ENCODE results near the gene TC2N. TPM values are rescaled to one million over a fixed set of nuclear protein-coding genes. Genes with fewer than 3 reads are reported as not detected.

TC2N gene
- total and polyA plus RNA-seq, 4 donors: 0.62 to 6.4 (median 1.6) TPM

GRCh38 chr14:91796617-91797347 is 70.6 kb downstream of the TC2N start:
- no peak for DNase-seq (ENCODE audit: low spot score)
- no peak overlapping the region for H3K4me3 ChIP-seq (ENCODE audit: low read depth in 1 of 3, low read length in 3 of 3)
- TF ChIP-seq, protein P1, sequence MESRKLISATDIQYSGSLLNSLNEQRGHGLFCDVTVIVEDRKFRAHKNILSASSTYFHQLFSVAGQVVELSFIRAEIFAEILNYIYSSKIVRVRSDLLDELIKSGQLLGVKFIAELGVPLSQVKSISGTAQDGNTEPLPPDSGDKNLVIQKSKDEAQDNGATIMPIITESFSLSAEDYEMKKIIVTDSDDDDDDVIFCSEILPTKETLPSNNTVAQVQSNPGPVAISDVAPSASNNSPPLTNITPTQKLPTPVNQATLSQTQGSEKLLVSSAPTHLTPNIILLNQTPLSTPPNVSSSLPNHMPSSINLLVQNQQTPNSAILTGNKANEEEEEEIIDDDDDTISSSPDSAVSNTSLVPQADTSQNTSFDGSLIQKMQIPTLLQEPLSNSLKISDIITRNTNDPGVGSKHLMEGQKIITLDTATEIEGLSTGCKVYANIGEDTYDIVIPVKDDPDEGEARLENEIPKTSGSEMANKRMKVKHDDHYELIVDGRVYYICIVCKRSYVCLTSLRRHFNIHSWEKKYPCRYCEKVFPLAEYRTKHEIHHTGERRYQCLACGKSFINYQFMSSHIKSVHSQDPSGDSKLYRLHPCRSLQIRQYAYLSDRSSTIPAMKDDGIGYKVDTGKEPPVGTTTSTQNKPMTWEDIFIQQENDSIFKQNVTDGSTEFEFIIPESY (IDR thresholded peaks at IDR 0.05): no peak
- TF ChIP-seq JUND (IDR thresholded peaks at IDR 0.05) (no peak), GABPA (IDR thresholded peaks at IDR 0.05 in 1 of 2, conservative IDR thresholded peaks at IDR 0.05 in 1 of 2) (no peak), FOXA1 (IDR thresholded peaks at IDR 0.05) (no peak), HNF4A (conservative IDR thresholded peaks at IDR 0.05) (no peak), YY1 (IDR thresholded peaks at IDR 0.05) (no peak), HNF4G (IDR thresholded peaks at IDR 0.05) (no peak), EGR1 (IDR thresholded peaks at IDR 0.05; ENCODE audit: low read depth in 2 of 2) (no peak), NR2F2 (IDR thresholded peaks at IDR 0.05) (no peak), FOXA2 (IDR thresholded peaks at IDR 0.05) (no peak), REST (IDR thresholded peaks at IDR 0.05) (no peak), TAF1 (conservative IDR thresholded peaks at IDR 0.05) (no peak), SP1 (IDR thresholded peaks at IDR 0.05) (no peak), RXRA (IDR thresholded peaks at IDR 0.05) (no peak), RAD21 (IDR thresholded peaks at IDR 0.05) (no peak)
- TF ChIP-seq, protein P2, sequence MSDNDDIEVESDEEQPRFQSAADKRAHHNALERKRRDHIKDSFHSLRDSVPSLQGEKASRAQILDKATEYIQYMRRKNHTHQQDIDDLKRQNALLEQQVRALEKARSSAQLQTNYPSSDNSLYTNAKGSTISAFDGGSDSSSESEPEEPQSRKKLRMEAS (IDR thresholded peaks at IDR 0.05): no peak
- TF ChIP-seq, protein P3, sequence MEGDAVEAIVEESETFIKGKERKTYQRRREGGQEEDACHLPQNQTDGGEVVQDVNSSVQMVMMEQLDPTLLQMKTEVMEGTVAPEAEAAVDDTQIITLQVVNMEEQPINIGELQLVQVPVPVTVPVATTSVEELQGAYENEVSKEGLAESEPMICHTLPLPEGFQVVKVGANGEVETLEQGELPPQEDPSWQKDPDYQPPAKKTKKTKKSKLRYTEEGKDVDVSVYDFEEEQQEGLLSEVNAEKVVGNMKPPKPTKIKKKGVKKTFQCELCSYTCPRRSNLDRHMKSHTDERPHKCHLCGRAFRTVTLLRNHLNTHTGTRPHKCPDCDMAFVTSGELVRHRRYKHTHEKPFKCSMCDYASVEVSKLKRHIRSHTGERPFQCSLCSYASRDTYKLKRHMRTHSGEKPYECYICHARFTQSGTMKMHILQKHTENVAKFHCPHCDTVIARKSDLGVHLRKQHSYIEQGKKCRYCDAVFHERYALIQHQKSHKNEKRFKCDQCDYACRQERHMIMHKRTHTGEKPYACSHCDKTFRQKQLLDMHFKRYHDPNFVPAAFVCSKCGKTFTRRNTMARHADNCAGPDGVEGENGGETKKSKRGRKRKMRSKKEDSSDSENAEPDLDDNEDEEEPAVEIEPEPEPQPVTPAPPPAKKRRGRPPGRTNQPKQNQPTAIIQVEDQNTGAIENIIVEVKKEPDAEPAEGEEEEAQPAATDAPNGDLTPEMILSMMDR (IDR thresholded peaks at IDR 0.05; ENCODE audit: low read depth, low read length, missing input control): no peak
- TF ChIP-seq, protein P4, sequence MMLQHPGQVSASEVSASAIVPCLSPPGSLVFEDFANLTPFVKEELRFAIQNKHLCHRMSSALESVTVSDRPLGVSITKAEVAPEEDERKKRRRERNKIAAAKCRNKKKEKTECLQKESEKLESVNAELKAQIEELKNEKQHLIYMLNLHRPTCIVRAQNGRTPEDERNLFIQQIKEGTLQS (IDR thresholded peaks at IDR 0.05): no peak
- H3K9me3 ChIP-seq (ENCODE audit: control insufficient read depth in 4 of 4, low read length in 3 of 4): no peaks in the 10 kb centered on the region
- 94% methylated on average over 1 of the region's 1 CpG for WGBS
- no peaks in the 10 kb centered on the region for H3K4me1 ChIP-seq (ENCODE audit: control insufficient read depth in 4 of 4, insufficient read depth in 4 of 4, low read length in 3 of 4)
- no peak overlapping the region for H3K9ac ChIP-seq (ENCODE audit: low read depth in 1 of 2, low read length in 2 of 2)
- no peaks in the 10 kb centered on the region for H3K36me3 ChIP-seq (ENCODE audit: control insufficient read depth in 4 of 4, insufficient read depth in 3 of 4, low read depth in 1 of 4, low read length in 3 of 4)
- peaks cover 0 to 3% (median 0%) of the 10 kb centered on the region in 4 donors for H3K27me3 ChIP-seq (ENCODE audit: control insufficient read depth in 4 of 4, insufficient read depth in 4 of 4, low read length in 3 of 4)
- H3K27ac ChIP-seq (ENCODE audit: low read depth in 1 of 2, low read length in 2 of 2): no peak overlapping the region
